ENCODE measurements around the gene FARP1.

The FARP1 gene

GRCh38 chr13:98397861-98398260, 255.0 kb downstream of the FARP1 start:
- Histone ChIP-seq H3K36me3 (ENCODE audit: insufficient read depth, low read length) (no peaks in the 10 kb centered on the region), H3K27ac (ENCODE audit: low read depth, low read length) (no peak overlapping the region), H3K4me1 (ENCODE audit: control insufficient read depth, insufficient read depth, low read length, unreplicated experiment) (no peaks in the 10 kb centered on the region), H3K4me3 (ENCODE audit: low read depth, low read length) (no peak overlapping the region), H3K27me3 (ENCODE audit: insufficient read depth, low read length) (no peaks in the 10 kb centered on the region), H2AFZ (ENCODE audit: low read length, unreplicated experiment) (no peak overlapping the region), H3K79me2 (ENCODE audit: control insufficient read depth, insufficient read depth, low read length, unreplicated experiment) (no peaks in the 10 kb centered on the region)

GRCh38 chr13:98398581-98398980, 255.7 kb downstream of the FARP1 start:
- H3K27ac ChIP-seq (ENCODE audit: low read depth, low read length) = no peak overlapping the region
- no peaks in the 10 kb centered on the region for H3K4me1 ChIP-seq (ENCODE audit: control insufficient read depth, insufficient read depth, low read length, unreplicated experiment)
- H3K36me3 ChIP-seq (ENCODE audit: insufficient read depth, low read length) = no peaks in the 10 kb centered on the region
- H3K4me3 ChIP-seq (ENCODE audit: low read depth, low read length) = no peak overlapping the region
- no peak overlapping the region for H2AFZ ChIP-seq (ENCODE audit: low read length, unreplicated experiment)
- no peaks in the 10 kb centered on the region for H3K79me2 ChIP-seq (ENCODE audit: control insufficient read depth, insufficient read depth, low read length, unreplicated experiment)
- no peaks in the 10 kb centered on the region for H3K27me3 ChIP-seq (ENCODE audit: insufficient read depth, low read length)

- Histone ChIP-seq H3K79me2 (ENCODE audit: control insufficient read depth, insufficient read depth, low read length, unreplicated experiment) (no peaks in the 10 kb centered on the region), H3K4me3 (ENCODE audit: low read depth, low read length) (no peak overlapping the region), H2AFZ (ENCODE audit: low read length, unreplicated experiment) (no peak overlapping the region), H3K27me3 (ENCODE audit: insufficient read depth, low read length) (no peaks in the 10 kb centered on the region), H3K27ac (ENCODE audit: low read depth, low read length) (no peak overlapping the region), H3K4me1 (ENCODE audit: control insufficient read depth, insufficient read depth, low read length, unreplicated experiment) (no peaks in the 10 kb centered on the region), H3K36me3 (ENCODE audit: insufficient read depth, low read length) (no peaks in the 10 kb centered on the region)
These were observed 256.9 kb downstream of the FARP1 start for GRCh38 chr13:98399756-98400155.

- Histone ChIP-seq H3K79me2 (ENCODE audit: control insufficient read depth, insufficient read depth, low read length, unreplicated experiment) (no peaks in the 10 kb centered on the region), H3K4me1 (ENCODE audit: control insufficient read depth, insufficient read depth, low read length, unreplicated experiment) (no peaks in the 10 kb centered on the region), H3K27ac (ENCODE audit: low read depth, low read length) (no peak overlapping the region), H2AFZ (ENCODE audit: low read length, unreplicated experiment) (no peak overlapping the region), H3K4me3 (ENCODE audit: low read depth, low read length) (no peak overlapping the region), H3K36me3 (ENCODE audit: insufficient read depth, low read length) (no peaks in the 10 kb centered on the region), H3K27me3 (ENCODE audit: insufficient read depth, low read length) (no peaks in the 10 kb centered on the region)
These were observed 259.0 kb downstream of the FARP1 start for GRCh38 chr13:98401934-98402333.

GRCh38 chr13:98403076-98403475, 260.2 kb downstream of the FARP1 start:
- Histone ChIP-seq H3K79me2 (ENCODE audit: control insufficient read depth, insufficient read depth, low read length, unreplicated experiment) (no peaks in the 10 kb centered on the region), H3K27ac (ENCODE audit: low read depth, low read length) (no peak overlapping the region), H3K27me3 (ENCODE audit: insufficient read depth, low read length) (no peaks in the 10 kb centered on the region), H3K4me3 (ENCODE audit: low read depth, low read length) (no peak overlapping the region), H3K36me3 (ENCODE audit: insufficient read depth, low read length) (no peaks in the 10 kb centered on the region), H3K4me1 (ENCODE audit: control insufficient read depth, insufficient read depth, low read length, unreplicated experiment) (no peaks in the 10 kb centered on the region), H2AFZ (ENCODE audit: low read length, unreplicated experiment) (no peak overlapping the region)

- Histone ChIP-seq H3K79me2 (ENCODE audit: control insufficient read depth, insufficient read depth, low read length, unreplicated experiment) (no peaks in the 10 kb centered on the region), H3K27ac (ENCODE audit: low read depth, low read length) (no peak overlapping the region), H3K4me1 (ENCODE audit: control insufficient read depth, insufficient read depth, low read length, unreplicated experiment) (no peaks in the 10 kb centered on the region), H3K27me3 (ENCODE audit: insufficient read depth, low read length) (no peaks in the 10 kb centered on the region), H3K36me3 (ENCODE audit: insufficient read depth, low read length) (no peaks in the 10 kb centered on the region), H2AFZ (ENCODE audit: low read length, unreplicated experiment) (no peak overlapping the region), H3K4me3 (ENCODE audit: low read depth, low read length) (no peak overlapping the region)
These were observed 262.2 kb downstream of the FARP1 start for GRCh38 chr13:98405107-98405571.

- Histone ChIP-seq H3K27ac (ENCODE audit: low read depth, low read length) (no peak overlapping the region), H3K79me2 (ENCODE audit: control insufficient read depth, insufficient read depth, low read length, unreplicated experiment) (no peaks in the 10 kb centered on the region), H3K4me1 (ENCODE audit: control insufficient read depth, insufficient read depth, low read length, unreplicated experiment) (no peaks in the 10 kb centered on the region), H3K36me3 (ENCODE audit: insufficient read depth, low read length) (no peaks in the 10 kb centered on the region), H2AFZ (ENCODE audit: low read length, unreplicated experiment) (no peak overlapping the region), H3K4me3 (ENCODE audit: low read depth, low read length) (no peak overlapping the region), H3K27me3 (ENCODE audit: insufficient read depth, low read length) (no peaks in the 10 kb centered on the region)
These were observed 262.9 kb downstream of the FARP1 start for GRCh38 chr13:98405690-98406344.

- Histone ChIP-seq H3K79me2 (ENCODE audit: control insufficient read depth, insufficient read depth, low read length, unreplicated experiment) (no peaks in the 10 kb centered on the region), H3K4me1 (ENCODE audit: control insufficient read depth, insufficient read depth, low read length, unreplicated experiment) (no peaks in the 10 kb centered on the region), H3K27ac (ENCODE audit: low read depth, low read length) (no peak overlapping the region), H3K4me3 (ENCODE audit: low read depth, low read length) (no peak overlapping the region), H3K27me3 (ENCODE audit: insufficient read depth, low read length) (no peaks in the 10 kb centered on the region), H3K36me3 (ENCODE audit: insufficient read depth, low read length) (no peaks in the 10 kb centered on the region), H2AFZ (ENCODE audit: low read length, unreplicated experiment) (no peak overlapping the region)
These were observed 263.5 kb downstream of the FARP1 start for GRCh38 chr13:98406427-98406826.

GRCh38 chr13:98406971-98407370, 264.1 kb downstream of the FARP1 start:
- Histone ChIP-seq H3K4me1 (ENCODE audit: control insufficient read depth, insufficient read depth, low read length, unreplicated experiment) (no peaks in the 10 kb centered on the region), H2AFZ (ENCODE audit: low read length, unreplicated experiment) (no peak overlapping the region), H3K4me3 (ENCODE audit: low read depth, low read length) (no peak overlapping the region), H3K79me2 (ENCODE audit: control insufficient read depth, insufficient read depth, low read length, unreplicated experiment) (no peaks in the 10 kb centered on the region), H3K36me3 (ENCODE audit: insufficient read depth, low read length) (no peaks in the 10 kb centered on the region), H3K27ac (ENCODE audit: low read depth, low read length) (no peak overlapping the region), H3K27me3 (ENCODE audit: insufficient read depth, low read length) (no peaks in the 10 kb centered on the region)

- Histone ChIP-seq H3K36me3 (ENCODE audit: insufficient read depth, low read length) (no peaks in the 10 kb centered on the region), H3K4me1 (ENCODE audit: control insufficient read depth, insufficient read depth, low read length, unreplicated experiment) (no peaks in the 10 kb centered on the region), H3K4me3 (ENCODE audit: low read depth, low read length) (no peak overlapping the region), H2AFZ (ENCODE audit: low read length, unreplicated experiment) (no peak overlapping the region), H3K27me3 (ENCODE audit: insufficient read depth, low read length) (no peaks in the 10 kb centered on the region), H3K79me2 (ENCODE audit: control insufficient read depth, insufficient read depth, low read length, unreplicated experiment) (no peaks in the 10 kb centered on the region), H3K27ac (ENCODE audit: low read depth, low read length) (no peak overlapping the region)
These were observed 264.7 kb downstream of the FARP1 start for GRCh38 chr13:98407575-98407974.

GRCh38 chr13:98409281-98409680, 266.4 kb downstream of the FARP1 start:
- Histone ChIP-seq H2AFZ (ENCODE audit: low read length, unreplicated experiment) (no peak overlapping the region), H3K27ac (ENCODE audit: low read depth, low read length) (no peak overlapping the region), H3K36me3 (ENCODE audit: insufficient read depth, low read length) (no peaks in the 10 kb centered on the region), H3K27me3 (ENCODE audit: insufficient read depth, low read length) (no peaks in the 10 kb centered on the region), H3K4me3 (ENCODE audit: low read depth, low read length) (no peak overlapping the region), H3K4me1 (ENCODE audit: control insufficient read depth, insufficient read depth, low read length, unreplicated experiment) (no peaks in the 10 kb centered on the region), H3K79me2 (ENCODE audit: control insufficient read depth, insufficient read depth, low read length, unreplicated experiment) (no peaks in the 10 kb centered on the region)

All from ACC112 (cell line).